Small intestine (tissue), 7 donors: ENCODE results near the gene SLC2A8. TPM values are rescaled to one million over a fixed set of nuclear protein-coding genes. Genes with fewer than 3 reads are reported as not detected.

Experiments used
- DNase-seq, 2 donors: peaks; one replicate each; pipeline versions ENCODE4 v3.0.0 to v3.0.0-alpha.2; 2013
- FAIRE-seq: peaks from 2 replicates; lab custom pipeline; 2012; peaks lifted over from hg19 to GRCh38; lab: Jason Lieb, UNC
- H3K27ac ChIP-seq, 3 donors: one replicate each; pipeline ENCODE4 v1.5.1; 2013; ENCODE audit warnings: low read length in 2 of 3, mild to moderate bottlenecking in 2 of 3, control low read depth in 1 of 3, inconsistent platforms in 1 of 3, low read depth in 1 of 3, moderate library complexity in 1 of 3
- H3K27me3 ChIP-seq, 3 donors: one replicate each; pipeline ENCODE4 v1.6.1; 2013; ENCODE audit warnings: low read length in 3 of 3, inconsistent platforms in 1 of 3; ENCODE audit not compliant: control insufficient read depth in 3 of 3, insufficient read depth in 3 of 3
- H3K36me3 ChIP-seq, 3 donors: one replicate each; pipeline ENCODE4 v1.6.1; 2013; ENCODE audit warnings: low read length in 3 of 3, inconsistent platforms in 1 of 3, low read depth in 1 of 3, mild to moderate bottlenecking in 1 of 3, moderate library complexity in 1 of 3; ENCODE audit not compliant: control insufficient read depth in 3 of 3, insufficient read depth in 2 of 3
- H3K4me1 ChIP-seq, 3 donors: one replicate each; pipeline ENCODE4 v1.6.1; 2013; ENCODE audit warnings: low read length in 2 of 3, inconsistent platforms in 1 of 3, low read depth in 1 of 3, mild to moderate bottlenecking in 1 of 3, moderate library complexity in 1 of 3; ENCODE audit not compliant: control insufficient read depth in 3 of 3, insufficient read depth in 2 of 3
- H3K4me3 ChIP-seq, 3 donors: one replicate each; pipeline ENCODE4 v1.5.1; 2013; ENCODE audit warnings: low read length in 3 of 3, control low read depth in 1 of 3, inconsistent platforms in 1 of 3, low read depth in 1 of 3, mild to moderate bottlenecking in 1 of 3, moderate library complexity in 1 of 3
- H3K9me3 ChIP-seq, 2 donors: one replicate each; pipeline ENCODE4 v1.6.1; 2013; ENCODE audit warnings: low read depth in 1 of 2, low read length in 1 of 2; ENCODE audit not compliant: control insufficient read depth in 2 of 2, insufficient read depth in 1 of 2
- WGBS, 3 donors: extraction: QIAGEN DNeasy Blood & Tissue Kit; methylation state at CpG; one replicate each; pipeline ENCODE4 v1.1.7; 2013; 5-methylcytosine and 5-hydroxymethylcytosine counted together
- polyA plus RNA-seq, 4 donors: library from polyadenylated mRNA; stranded (reverse) in 3 of 4; unstranded in 1 of 4; fragments of 200-250 nt in 3 of 4; fragments of 120-200 nt in 1 of 4; gene quantifications; one replicate each; pipeline versions ENCODE4 v1.2.1 to v1.2.3, GENCODE V29; 2013
- donor health status: healthy with polysubstance abuse.
- donor health status: control.
- donor health status: control.
- donor health status: Bipolar disorder and iron deficiency.
- donor health status: healthy.

Gene SLC2A8
- polyA plus RNA-seq, 4 donors, result 17.2 to 62.1 (median 20.7) TPM

DNA sequence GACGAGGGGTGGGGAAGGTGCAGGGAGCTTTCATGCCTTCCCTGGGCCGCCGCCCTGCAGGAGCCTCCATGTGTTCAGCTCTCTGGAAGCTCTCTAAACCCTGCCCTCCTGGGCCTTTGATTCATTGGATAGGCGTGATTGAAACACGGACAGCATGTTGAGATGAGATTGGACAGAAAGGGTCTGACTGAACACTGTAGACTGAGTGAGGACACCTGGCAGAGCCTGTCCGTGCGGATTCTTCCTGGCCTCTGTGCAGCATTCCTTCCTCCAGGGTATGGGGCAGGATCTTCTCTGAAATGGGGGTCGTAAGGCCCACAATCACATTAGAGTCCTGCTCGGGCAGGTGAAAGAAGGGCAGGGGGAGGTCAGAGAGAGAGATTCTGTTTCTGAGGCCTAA lies 41.4 kb downstream of the SLC2A8 start:
- Histone ChIP-seq H3K4me3 (no peak overlapping the region), H3K27ac (no peak overlapping the region), H3K4me1 (no peaks in the 10 kb centered on the region), H3K9me3 (no peaks in the 10 kb centered on the region), H3K36me3 (peaks cover 29 to 79% (median 32%) of the 10 kb centered on the region in 3 donors), H3K27me3 (no peaks in the 10 kb centered on the region)
- DNase-seq (no peak), FAIRE-seq (no peak)
- WGBS, 3 donors, result 94 to 98% (median 97%) methylated on average over 9 of the region's 9 CpGs

DNA sequence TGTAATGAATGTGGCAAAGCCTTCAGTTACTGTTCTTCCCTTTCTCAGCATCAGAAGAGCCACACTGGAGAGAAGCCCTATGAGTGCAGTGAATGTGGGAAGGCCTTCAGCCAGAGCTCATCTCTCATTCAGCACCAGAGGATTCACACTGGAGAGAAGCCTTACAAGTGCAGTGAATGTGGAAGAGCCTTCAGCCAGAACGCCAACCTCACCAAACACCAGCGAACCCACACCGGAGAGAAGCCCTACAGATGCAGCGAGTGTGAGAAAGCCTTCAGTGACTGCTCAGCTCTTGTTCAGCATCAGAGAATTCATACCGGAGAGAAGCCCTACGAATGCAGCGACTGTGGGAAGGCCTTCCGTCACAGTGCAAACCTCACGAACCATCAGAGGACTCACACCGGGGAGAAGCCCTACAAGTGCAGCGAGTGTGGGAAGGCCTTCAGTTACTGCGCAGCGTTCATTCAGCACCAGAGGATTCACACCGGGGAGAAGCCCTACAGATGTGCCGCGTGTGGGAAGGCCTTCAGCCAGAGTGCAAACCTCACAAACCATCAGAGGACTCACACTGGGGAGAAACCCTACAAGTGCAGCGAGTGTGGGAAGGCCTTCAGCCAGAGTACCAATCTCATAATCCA lies 47.4 kb downstream of the SLC2A8 start:
- peaks cover 18 to 81% (median 29%) of the 10 kb centered on the region in 3 donors for H3K36me3 ChIP-seq

DNA sequence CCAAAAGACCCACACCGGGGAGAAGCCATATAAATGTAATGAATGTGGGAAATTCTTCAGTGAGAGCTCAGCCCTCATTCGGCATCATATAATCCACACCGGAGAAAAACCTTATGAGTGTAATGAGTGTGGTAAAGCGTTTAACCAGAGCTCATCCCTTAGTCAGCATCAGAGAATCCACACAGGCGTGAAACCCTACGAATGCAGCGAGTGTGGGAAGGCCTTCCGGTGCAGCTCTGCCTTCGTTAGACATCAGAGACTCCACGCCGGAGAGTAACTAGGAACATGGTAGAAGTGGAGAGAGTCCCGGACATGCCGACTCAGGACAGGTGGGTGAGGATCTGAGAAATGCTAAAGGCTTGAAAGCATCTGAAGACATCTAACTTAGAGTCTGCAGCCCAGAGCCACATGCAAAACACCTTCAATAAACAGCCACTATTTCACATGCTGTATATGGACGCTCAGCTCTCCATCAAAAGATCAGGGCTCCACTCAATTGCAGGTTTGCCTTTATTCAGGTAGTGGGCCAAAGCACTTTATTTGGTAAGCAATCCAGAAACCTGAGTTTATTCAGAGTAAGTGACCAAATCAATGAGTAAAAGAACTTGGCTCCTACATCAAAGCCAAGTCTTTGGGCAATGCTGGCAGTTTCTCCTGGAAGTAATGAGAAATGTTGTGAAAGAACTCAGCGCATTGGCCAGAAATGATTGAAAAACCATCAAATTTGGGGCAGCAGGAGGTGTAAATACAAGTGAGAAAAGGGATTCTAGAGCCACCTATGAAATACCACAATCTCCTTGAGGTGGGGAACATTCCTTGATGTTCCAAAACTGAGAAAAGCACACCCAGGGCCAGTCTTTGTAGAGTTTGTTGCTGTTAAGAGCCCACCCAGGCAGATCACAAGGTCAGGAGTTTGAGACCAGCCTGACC lies 48.2 kb downstream of the SLC2A8 start:
- H3K36me3 ChIP-seq, result peaks cover 16 to 83% (median 28%) of the 10 kb centered on the region in 3 donors
- no peaks in the 10 kb centered on the region for H3K27me3 ChIP-seq
- no peaks in the 10 kb centered on the region for H3K9me3 ChIP-seq
- no peak overlapping the region for H3K27ac ChIP-seq
- H3K4me1 ChIP-seq, result peaks cover 3 to 7% (median 5%) of the 10 kb centered on the region in 3 donors
- H3K4me3 ChIP-seq, result no peak overlapping the region
- WGBS, 3 donors, result 92 to 94% (median 93%) methylated on average over 15 of the region's 15 CpGs
- no peak for FAIRE-seq
- DNase-seq, result no peak

More for the DNA sequence above, 47.4 kb downstream of the SLC2A8 start:
- no peak overlapping the region for H3K27ac ChIP-seq
- FAIRE-seq, result no peak
- H3K4me3 ChIP-seq, result no peak overlapping the region
- H3K27me3 ChIP-seq, result no peaks in the 10 kb centered on the region
- no peak for DNase-seq
- no peaks in the 10 kb centered on the region for H3K9me3 ChIP-seq
- peaks cover 0 to 2% (median 1%) of the 10 kb centered on the region in 3 donors for H3K4me1 ChIP-seq
- 85 to 93% (median 93%) methylated on average over 17 of the region's 17 CpGs for WGBS, 3 donors

DNA sequence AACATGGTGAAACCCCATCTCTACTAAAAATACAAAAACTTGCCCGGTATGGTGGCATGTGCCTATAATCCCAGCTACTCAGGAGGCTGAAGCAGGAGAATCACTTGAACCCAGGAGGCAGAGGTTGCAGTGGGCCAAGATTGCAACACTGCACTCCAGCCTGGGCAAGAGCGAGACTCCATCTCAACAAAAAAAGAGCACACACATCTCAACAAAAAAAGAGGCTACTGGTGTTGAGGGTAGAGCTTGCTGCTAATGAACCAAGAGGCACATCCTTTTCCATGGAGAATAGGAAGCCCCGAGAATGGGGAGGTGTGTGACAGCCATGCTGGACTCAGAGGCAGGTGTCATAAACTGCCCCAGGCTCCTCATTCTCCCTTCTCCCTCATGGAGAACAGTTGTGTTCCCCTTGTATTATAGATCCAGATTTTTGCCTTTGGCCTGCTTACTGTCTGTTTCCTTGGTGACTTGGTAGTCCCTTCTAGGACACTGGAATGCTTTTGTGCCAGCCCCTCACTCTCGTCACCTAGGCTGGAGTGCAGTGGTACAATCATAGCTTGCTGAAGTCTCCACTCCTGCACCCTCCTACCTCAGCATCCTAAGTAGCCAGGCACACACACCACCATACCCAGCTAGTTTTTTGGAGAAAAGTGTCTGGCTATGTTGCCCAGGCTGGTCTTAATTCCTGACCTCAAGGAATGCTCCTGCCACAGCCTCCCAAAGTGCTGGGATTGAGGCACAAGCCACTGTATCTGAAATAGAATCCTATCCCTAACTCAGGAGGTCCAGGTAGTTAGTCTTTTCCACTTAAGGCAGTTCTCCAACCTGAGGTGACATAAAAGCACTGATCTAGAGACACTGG lies 49.1 kb downstream of the SLC2A8 start:
- H3K27ac ChIP-seq, result no peak overlapping the region
- H3K27me3 ChIP-seq, result no peaks in the 10 kb centered on the region
- H3K4me3 ChIP-seq, result no peak overlapping the region
- peaks cover 3 to 8% (median 8%) of the 10 kb centered on the region in 3 donors for H3K4me1 ChIP-seq
- FAIRE-seq (no peak), DNase-seq (no peak)
- no peaks in the 10 kb centered on the region for H3K9me3 ChIP-seq
- WGBS, 3 donors, result 68 to 87% (median 82%) methylated on average over 4 of the region's 4 CpGs
- peaks cover 14 to 83% (median 26%) of the 10 kb centered on the region in 3 donors for H3K36me3 ChIP-seq

DNA sequence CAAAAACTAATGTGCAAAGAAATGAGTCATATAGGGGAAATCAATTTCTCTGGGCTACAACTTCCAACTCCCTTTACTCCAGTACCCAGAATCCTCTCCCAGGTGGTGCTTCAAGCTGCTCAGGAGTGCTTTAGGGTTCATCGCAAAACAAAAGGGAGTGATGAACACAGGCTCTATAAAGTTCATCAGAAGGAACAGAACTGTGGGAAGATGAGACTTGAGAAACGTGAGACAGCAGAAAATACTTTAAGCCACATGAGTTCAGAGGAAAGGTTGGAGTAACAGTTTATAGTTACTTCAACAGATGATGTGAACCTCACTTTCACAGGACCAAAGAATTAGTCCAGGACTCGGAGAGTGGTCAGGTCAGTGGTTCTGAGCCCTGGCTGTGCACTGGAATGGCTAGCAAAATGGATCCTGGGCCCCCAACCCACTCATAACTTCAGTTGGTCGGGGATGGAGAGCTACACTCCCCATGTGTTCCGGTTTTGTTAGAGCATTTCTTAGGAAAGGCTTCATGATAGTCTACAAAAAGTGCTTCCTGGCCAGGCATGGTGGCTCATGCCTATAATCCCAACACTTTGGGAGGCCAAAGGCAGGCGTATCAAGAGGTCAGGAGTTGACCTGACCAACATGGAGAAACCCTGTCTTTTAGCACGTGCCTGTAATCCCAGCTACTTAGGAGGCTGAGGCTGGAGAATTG lies 49.9 kb downstream of the SLC2A8 start:
- FAIRE-seq (no peak), DNase-seq (no peak)
- peaks cover 3 to 8% (median 8%) of the 10 kb centered on the region in 3 donors for H3K4me1 ChIP-seq
- no peaks in the 10 kb centered on the region for H3K27me3 ChIP-seq
- WGBS, 3 donors, result 79 to 86% (median 84%) methylated on average over 7 of the region's 7 CpGs
- H3K36me3 ChIP-seq, result peaks cover 14 to 79% (median 24%) of the 10 kb centered on the region in 3 donors
- no peak overlapping the region for H3K4me3 ChIP-seq
- no peaks in the 10 kb centered on the region for H3K9me3 ChIP-seq
- no peak overlapping the region for H3K27ac ChIP-seq

DNA sequence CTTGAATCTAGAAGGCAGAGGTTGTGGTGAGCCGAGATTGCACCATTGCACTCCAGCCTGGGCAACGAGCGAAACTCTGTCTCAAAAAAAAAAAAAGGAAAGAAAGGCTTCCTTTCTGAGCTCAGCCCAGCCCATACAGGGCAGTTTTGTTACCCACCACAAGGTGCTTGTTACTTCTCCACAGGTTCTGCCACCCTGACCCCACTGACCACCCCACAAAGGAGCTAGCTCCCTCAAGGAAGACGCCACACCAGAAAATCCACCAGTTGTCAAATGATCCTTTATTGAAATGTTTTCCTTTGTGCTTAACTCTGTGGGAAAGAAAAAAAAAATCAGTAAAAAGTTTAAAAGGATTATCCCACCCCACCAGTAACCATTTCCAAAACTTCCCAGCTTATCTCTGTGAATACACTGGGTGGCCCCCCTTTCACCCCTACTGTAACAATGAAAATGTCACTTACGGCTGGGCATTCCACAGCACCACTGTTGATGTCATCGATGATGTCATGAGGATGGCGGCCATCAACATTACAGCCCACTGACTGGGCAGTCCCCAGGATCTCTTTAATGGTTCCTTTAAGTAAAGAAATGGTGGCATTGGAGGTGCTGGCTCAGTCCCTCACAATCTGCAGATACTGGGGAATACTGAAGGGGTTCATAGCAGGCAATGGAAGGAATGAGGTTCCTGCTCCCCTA lies 50.6 kb downstream of the SLC2A8 start:
- H3K27ac ChIP-seq, result no peak overlapping the region
- peaks cover 14 to 75% (median 24%) of the 10 kb centered on the region in 3 donors for H3K36me3 ChIP-seq
- DNase-seq (no peak), FAIRE-seq (no peak)
- H3K9me3 ChIP-seq, result no peaks in the 10 kb centered on the region
- H3K4me3 ChIP-seq, result no peak overlapping the region
- 75 to 88% (median 85%) methylated on average over 7 of the region's 7 CpGs for WGBS, 3 donors
- H3K4me1 ChIP-seq, result peaks cover 3 to 14% (median 11%) of the 10 kb centered on the region in 3 donors
- no peaks in the 10 kb centered on the region for H3K27me3 ChIP-seq

DNA sequence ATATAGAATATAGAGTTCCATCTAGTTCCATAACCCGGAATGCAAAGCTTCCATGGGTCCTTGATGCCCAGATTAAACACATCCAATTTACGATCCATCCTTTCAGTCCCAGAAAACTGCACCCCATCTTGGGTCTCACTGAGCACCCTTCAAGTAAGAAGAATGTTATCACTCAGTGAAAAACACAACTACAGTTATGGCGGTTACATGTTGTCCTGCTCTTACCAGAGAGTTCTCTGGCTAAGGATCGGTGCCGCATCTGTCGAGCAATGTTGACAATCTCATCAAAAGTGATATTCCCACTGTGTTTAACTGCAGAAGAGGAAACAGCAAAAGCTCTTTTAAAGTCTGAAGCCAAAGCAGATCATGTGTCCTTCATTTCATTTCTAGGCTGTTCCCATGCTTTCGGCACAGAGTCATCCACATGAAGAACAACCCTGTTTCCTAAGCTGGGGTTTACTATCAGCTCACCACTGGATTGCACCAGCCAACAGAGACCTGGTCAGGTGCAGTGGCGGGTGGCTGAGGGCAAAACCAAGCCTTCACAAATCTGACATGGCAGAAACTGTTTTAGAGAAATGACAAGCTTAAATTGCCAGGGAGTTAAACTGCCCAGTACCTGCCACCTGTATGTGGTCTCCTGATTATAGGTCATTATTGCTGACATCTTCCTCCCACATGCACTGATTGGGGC lies 51.3 kb downstream of the SLC2A8 start:
- Histone ChIP-seq H3K27me3 (no peaks in the 10 kb centered on the region), H3K4me3 (no peak overlapping the region), H3K27ac (peak overlapping the region in 2 of 3 donors; percentile 92 to 94), H3K4me1 (peaks cover 3 to 20% (median 11%) of the 10 kb centered on the region in 3 donors), H3K36me3 (peaks cover 14 to 69% (median 24%) of the 10 kb centered on the region in 3 donors), H3K9me3 (no peaks in the 10 kb centered on the region)
- 87 to 94% (median 88%) methylated on average over 8 of the region's 8 CpGs for WGBS, 3 donors
- DNase-seq, result peak in 1 of 2 donors; percentile 22
- no peak for FAIRE-seq
